Left forelimb (tissue), 1 donor: ENCODE measurements around the gene RSL1D1.

Source experiments
- DNase-seq: peaks from one replicate; pipeline ENCODE4 v3.0.0-alpha.2; 2018; ENCODE audit warnings: low spot score

The RSL1D1 gene

DNA sequence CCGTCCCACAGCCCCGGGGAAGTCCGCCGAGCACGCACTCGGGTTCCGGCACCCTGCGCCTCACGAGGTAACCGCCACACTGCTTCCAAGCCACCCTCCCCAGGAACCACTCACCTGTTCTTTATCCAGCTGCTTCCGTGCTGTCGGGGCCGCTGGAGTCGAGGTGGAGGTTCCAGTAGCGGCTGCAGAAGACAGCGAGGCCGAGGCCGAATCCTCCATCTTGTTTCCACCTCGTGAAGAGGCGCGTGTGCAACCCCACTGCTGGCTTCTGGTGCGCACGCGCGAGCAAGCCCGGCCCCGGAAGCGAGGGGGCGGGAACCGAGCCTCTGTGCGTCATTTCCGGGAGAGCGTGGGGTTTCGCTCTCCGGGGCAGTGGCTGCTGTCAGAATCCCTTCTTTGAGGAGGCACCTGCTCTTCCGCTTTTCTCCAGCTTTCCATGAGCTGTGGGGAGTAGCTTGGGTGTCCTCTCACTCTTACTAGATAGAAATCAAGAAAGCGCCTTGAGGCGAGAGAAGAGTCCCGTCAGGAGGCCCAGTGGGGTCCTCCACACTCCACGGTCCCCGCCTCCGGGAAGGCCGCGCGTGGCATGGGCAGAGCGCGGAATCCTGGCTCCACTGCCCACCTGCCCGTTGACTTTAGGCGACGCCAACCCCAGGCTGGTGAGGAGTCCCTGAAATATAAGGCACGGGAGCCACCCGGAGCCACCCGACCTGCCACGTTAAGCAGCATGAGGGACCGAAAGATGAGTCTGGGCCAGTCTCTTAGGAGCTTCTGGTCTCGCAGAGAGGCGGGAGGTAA lies at the start of gene RSL1D1:
RSL1D1 (minus strand) TSS at position 249 of the 798 bp plus-strand sequence; CDS start at position 219, 30 bp downstream.
- peak; percentile 98 for DNase-seq

DNA sequence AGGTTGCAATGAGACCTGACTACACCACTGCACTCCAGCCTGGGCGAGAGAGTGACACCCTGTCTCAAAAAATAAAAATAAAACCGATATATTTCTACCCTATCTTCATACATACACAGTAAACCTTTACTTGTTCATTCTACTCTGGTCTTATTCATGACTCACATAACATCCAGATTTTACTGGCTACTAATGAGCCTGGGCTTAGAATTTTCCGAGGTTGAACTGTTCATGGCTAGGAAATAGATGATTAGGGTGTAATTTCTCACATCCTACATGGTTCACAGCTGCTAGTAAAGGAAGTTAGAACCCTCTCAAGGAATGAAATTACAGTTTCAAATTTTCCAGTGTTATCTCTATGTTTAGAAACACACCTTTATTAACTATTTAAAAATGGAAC lies 49.7 kb upstream of the RSL1D1 start:
- DNase-seq = no peak

DNA sequence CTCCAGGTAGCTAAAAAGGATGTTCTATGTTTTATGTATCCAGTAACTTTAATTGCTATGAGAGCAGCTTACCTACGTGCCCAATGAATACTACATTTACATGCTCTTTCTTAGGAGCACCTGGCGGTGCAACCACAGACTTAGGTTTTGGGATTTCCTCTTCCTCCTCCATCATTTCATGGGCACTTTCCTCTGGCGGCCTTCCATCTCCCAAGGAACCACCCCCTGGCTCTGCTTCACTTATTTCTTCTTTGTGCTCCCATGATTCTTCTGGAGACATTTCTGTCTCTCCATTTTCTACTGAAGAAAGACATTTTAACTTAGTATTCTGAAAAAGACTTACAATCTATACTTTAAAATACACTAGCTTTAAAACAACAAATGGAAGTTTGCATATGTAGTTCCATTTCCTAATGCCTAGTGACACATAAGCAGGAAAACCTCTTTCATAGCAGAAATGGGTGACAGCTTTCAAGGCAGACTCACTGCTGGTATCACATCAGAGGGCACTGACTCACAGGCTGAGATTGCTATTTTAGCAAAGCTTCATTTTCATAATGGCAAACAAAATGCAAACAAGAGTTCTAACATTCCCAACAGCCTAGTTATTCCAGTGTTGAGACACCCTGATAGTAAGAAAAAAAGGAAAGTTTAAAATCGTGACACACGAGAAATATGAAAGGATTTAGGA lies 45.3 kb upstream of the RSL1D1 start:
- DNase-seq = no peak

DNA sequence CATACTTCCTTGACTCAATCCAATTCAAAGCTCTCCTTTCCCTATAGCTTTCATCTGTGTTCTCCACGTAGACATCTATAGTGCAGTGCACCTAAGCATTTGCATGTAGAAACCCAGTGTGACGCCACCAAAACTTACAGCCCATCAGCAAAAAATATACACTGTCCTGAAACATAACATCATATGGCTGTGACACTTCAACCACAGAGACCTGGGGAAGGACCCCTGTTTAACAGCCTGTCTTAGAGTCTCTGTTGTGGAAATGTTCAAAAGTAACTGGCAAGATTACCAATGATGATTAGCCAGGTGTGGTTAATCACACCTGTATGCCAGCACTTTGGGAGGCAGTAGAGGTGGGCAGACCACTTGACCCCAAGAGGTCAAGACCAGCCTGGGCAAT lies 42.2 kb upstream of the RSL1D1 start:
- no peak for DNase-seq

DNA sequence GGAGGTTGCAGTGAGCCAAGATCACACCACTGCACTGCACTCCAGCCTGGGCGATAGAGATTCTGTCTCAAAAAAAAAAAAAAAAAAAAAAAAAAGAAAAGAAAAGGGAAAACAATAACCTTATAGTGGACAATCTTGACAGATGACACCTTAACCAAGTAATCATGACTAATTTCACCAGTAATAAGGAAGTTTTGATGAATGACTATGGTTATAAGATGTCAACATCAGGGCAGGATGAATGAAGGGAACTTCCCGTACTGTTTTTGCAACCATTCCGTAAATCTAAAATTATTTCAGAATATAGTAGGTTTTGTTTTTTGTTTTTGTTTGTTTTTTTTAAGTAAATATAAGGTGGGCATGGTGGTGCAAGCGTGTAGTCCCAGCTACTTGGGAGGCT lies 41.4 kb upstream of the RSL1D1 start:
- DNase-seq = no peak

DNA sequence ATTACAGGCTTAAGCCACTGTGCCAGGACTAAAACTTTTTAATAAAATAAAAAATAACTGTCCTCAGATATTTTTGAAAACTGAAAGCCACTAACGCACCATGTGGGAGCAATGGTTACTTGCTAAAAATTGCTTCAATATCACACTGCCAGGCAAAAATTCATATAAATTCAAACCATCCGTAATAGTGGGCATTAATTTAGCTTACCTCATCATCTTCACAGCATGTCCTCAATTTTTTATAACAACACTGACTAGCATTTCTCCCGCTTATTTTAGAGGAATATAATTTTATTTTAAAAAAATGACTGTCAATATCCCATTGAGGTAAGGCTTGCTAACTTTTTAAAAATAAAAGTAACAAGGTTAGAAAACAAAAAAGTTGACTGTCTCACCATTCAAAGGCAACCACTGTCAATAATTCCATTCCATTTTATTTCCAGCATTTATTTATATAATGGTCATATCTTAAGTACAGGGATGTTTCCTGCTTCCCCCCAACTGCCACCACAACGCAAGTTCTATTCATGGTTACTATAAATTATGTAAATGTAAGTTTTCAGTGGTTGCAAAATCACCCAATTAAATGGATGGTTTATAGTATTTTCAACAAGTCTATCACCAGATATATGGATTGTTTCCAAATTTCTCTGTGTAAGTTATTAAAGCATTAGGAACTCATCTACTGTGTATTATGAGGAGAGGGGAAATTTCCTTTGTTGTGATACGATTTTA lies 39.1 kb upstream of the RSL1D1 start:
- DNase-seq = no peak

DNA sequence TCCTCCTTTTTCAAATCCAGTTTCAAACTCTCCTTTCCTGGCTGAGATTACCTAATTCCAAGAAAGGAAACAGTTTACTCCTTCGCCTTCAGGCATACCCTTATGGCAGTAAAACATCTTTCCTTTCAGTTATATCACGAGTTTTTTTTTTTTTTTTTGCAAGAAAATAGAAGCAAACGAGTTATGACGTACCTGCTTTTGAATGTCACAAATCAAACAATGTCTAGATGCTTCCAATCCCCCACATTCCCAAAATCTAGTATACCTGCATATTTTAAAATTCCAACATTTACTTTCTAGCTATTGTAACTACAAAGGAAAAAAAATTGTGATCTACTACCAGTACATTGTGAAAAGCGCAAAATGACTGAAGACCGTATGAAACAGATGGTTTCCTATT lies 35.5 kb upstream of the RSL1D1 start:
- DNase-seq = no peak

DNA sequence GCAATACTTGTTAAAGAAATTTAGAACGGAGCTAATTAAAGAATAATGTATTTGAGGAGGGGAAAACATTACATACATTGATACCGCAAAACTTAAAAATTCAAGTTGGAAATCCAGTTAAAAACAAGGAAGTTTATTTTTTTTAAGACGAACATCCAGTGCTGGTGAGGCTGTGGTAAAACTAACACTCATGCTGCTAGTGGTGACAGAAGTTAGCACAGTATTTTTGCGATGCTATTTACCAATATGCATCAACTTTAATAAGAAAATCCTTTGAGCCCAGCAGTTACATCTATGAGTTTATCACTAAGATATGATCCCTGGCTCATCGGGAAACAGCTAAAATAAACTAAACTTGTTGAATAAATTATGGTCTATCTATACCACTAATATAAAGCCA lies 32.7 kb upstream of the RSL1D1 start:
- DNase-seq = no peak

DNA sequence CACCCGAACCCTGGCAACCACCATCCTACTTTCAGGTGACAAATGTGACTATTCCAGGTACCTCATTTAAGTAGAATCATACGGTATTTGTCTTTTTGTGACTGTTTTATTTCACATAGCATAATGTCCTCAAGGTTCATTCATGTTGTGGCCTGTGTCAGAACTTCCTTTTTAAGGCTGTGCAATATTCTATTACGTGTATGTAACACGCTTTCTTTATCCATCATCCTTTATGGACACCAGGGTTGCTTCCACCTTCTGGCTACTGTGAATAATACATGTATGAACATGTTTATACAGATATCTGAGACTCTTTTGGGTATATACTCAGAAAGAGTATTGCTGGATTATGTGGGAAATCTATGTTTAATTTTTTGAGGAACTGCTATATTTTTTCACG lies 28.7 kb upstream of the RSL1D1 start:
- DNase-seq = no peak

DNA sequence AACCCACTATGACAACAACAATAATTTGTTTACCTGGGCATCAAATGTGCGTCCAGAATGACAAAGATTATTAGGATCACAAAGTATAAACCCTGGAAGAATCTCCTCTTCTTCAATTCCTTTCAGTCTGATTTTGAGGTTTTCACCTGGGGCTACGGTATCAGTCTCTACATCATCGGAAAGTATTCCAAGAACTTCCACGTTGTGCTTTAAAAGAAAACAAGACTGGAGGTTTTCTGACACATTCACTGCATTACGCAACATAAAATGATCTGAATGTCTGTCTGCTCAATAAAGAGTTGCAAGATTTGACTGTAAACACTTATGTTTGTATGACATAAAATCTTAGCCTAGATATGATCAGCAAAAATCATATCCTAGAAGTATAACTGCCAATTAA lies 26.0 kb upstream of the RSL1D1 start:
- no peak for DNase-seq

DNA sequence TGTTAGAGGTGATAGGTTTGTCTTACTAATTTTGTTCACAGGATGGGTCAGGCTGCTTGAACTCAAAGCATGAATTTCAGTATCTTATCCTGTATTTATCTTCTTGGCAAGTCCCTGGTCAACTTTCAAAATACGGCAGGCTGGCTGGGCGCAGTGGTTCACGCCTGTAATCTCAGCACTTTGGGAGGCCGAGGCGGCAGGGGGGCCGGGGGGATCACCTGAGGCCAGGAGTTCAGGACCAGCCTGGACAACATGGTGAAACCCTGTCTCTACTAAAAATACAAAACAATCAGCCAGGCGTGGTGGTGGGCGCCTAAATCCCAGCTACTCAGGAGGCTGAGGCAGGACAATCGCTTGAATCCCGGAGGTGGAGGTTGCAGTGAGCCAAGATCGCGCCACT lies 25.0 kb upstream of the RSL1D1 start:
- no peak for DNase-seq

DNA sequence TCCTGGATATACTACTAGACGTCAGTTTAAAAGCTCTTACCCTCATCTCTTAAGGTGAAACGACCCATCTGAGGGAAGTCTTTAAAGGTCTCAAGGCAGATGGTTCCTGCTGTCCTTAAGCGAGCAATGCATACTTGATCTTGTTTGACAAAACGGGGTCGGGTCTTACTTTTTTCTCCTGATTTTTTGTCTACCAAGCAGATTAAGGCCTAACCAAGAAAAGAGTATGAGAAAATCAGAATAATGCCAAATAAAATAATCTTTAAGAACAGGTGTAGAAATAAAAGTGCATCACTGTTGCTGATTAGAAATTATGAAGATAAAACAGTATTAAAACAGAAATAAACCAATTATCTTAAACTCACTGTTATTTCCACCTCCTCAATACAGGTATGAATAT lies 24.4 kb upstream of the RSL1D1 start:
- DNase-seq = no peak

DNA sequence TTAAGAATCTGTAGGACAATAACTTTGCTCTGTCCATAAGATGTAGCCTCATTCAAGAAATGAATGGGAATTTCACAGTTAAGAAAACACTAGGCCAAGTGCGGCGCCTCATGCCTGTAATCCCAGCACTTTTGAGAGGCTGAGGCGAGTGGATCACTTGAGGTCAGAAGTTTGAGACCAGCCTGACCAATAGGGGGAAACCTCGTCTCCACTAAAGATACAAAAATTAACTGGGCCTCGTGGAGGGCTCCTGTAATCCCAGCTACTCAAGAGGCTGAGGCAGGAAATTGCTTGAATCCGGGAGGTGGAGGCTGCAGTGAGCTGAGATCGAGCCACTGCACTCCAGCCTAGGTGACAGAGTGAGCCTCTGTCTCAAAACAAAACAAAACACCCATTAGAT lies 19.9 kb upstream of the RSL1D1 start:
- no peak for DNase-seq

DNA sequence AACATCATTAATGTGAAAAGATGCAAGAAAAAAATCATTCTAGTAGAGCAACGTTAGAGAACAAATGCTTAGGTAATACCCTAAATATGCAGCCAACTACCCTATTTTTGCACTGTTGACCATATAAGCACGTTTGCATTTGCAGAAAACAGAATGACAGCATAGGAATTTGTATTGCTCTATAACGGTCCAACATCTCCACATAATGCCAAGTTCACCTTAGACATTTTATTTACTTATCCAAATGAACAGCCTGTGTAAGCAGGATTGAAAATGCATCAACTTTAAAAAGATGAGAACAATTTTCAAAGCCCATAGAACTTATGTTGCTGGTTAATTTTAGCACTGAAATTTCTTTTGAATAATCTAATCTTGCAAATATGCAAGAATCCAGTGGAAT lies 19.1 kb upstream of the RSL1D1 start:
- DNase-seq = no peak

DNA sequence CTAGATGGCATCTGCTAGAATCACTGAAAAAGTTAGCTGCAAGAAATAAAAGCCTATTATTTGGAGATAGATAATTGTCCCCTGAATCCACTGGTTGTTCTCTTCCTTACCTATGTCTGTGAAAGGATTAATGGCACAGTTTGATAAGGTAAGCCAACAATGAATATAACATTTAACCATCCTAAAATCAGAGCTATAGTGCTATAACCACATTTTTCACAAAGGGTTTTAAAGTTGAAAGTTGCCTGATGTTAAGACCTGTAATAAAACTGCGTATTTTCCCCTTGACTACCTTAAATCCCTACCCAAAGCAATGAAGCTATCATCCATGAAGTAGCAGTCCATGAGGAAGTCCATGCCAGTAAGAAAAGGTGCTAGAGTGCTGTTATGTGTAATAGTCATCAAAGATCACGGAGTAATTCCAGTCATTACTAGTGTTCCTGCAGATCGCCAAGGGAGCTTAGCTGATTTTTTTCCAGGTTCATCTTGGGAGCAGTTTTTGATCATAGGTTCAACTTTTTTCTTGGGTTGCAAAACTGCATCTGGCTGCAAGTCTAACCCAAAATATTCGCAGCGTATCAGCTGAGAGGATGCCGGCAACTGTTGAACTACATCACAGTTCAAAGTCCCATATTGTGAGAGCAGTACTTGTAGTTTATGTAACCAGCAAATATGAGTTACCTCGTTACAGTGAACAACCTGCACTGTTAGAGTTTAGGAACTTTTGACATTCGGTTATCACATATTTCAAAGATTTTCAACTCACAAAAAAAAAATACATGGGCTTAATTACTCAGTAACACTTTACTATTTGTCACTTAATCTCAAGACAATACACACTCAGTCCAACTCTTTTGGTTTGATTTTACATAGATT lies 18.2 kb upstream of the RSL1D1 start:
- DNase-seq = no peak

DNA sequence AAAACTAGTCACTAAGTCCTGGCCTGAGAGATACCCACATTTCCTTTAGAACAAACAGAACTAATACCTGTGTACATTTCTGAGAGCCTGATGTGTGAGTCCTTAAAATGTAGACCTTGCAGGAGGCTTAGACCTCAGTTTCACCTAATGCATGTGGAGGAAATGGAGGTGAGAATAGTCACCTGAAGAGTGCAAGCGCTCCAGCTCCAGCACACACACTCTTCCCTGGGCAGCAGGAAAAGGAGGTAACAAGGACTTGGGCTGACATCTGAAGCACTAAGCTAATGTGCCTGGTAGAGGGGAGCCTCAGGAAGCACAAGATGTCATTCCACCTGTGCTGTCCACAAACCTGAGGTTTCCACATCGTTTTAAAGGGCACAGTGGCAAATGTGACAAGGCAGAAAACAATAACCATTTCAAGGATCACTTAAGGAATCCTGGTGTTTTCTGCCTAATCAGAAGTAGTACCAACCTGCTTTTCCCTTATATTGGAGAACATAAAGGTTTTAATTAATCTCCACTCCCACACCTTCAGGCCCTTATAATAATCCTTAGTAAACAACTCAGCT lies 17.2 kb upstream of the RSL1D1 start:
- no peak for DNase-seq

DNA sequence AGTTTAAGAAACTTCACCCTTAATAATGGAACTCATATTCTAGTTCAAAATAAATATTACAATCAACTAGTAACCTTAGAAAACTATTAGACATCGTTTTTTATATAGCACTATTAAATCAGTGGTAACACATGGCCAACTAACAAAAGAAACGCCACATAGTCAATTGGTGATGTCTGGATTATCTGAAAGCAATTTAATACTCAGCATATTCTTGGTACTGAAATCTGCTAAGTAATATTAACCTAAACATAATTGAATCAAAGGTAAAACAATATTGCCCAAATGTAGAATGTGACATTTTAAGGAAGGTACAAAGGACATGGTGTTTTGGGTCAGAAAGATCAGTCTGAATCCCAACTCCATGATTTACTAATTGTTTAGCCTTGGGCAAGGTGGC lies 11.1 kb upstream of the RSL1D1 start:
- no peak for DNase-seq

DNA sequence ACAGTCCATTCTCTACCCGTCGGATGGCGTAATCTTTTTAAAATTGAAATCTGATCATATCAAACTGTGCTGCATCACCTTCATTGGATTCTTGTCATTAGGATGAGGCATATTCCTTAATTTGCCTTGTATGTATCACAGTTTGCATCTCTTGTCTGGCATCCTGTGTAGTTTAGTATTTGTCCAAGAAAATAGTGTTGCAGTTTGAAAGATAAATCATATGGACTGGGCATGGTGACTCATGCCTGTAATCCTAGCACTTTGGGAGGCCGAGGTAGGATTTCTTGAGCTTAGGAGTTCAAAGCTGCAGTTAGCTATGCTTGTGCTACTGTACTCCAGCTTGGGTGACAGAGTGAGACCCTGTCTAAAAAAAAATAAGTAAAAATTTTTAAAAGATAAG lies 5.8 kb upstream of the RSL1D1 start:
- no peak for DNase-seq

DNA sequence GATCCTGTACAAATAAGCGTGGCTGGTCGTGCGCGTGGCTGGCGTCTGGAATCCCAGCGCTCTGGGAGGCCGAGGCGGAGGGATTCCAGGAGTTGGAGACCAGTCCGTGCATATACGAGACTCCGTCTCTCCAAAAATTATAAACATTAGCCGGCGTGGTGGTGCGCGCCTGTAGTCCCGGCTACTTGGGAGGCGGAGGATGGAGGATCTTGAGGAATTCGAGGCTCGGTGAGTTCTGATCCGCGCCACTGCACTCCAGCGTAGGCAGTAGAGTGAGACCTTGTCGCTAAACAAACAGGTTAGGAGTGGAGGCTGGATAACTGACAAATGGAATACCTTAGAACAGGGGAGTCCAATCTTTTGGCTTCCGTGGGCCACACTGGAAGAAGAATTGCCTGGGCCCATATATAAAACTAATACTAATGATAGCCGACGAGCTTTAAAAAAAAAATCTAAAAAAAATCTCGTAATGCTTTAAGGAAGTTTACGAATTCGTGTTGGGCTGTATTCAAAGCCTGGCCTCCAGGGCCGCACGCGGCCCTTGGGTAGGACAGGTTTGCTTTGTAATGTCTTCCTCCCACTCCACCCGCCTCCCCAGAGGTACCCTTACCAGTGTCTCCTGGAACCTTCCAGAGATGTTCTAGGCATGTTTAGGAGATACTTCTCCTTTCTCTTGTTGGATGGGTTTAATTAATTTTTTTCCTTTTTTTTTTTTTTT lies 909 bp upstream of the RSL1D1 start:
- DNase-seq = no peak

DNA sequence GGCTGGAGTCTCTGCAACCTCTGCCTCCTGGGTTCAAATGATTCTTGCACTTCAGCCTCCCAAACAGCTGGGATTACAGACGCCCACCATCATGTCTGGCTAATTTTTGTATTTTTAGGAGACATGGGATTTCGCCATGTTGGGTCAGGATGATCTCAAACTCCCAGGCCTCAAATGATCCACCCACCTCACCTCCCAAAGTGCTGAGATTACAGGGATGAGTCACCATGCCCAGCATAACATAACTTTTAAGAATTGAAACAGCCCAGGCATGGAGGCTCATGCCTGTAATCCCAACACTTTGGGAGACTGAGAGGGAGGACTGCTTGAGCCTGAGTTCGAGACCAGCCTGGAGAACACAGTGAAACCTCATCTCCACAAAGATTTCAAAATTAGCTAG lies 2.5 kb downstream of the RSL1D1 start:
- DNase-seq = no peak

DNA sequence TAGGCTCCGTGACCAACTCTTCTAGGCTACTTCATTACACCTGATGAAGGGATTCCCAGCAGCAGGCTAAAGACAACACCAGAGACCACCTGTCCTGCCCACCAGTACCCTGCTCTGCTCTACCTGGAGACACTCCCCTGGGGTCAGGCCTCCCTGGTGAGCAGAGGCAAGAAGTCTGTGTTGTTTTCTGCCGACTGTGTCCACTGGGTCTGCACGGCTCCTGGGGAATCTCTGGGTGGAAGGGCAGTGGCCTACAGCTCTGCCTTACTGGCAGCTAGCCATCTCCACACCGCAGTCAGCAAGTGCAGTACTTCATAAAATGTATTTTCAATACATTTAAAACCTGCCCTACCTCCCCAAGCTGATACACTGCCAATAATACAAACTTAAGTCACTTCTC lies 6.8 kb downstream of the RSL1D1 start:
- DNase-seq = no peak
